ENCODE results near the gene NAA16.
"Not testable (repeated sequence)": the region's sequence is repeated elsewhere in the genome, so short reads cannot be mapped to it uniquely, and the experiment has no call there.

NAA16 gene

GRCh38 chr13:41310963-41311405, at the start of gene NAA16:
TSS of gene NAA16 (plus strand) at chr13:41311267. CDS start at chr13:41311529, 262 bp downstream.
- peak; percentile 70 for DNase-seq

GRCh38 chr13:41263261-41263971, 47.7 kb upstream of the NAA16 start, which contains the start of gene MTRF1:
TSS of gene MTRF1 (minus strand) at chr13:41263576. CDS start at chr13:41260907, 2,669 bp downstream.
- peak; percentile 32 for DNase-seq

GRCh38 chr13:41267106-41267505, 44.0 kb upstream of the NAA16 start:
- no peak for DNase-seq

GRCh38 chr13:41268764-41269163, 42.3 kb upstream of the NAA16 start:
- no peak for DNase-seq

- no peak for DNase-seq
Measured at GRCh38 chr13:41271456-41272285, 39.4 kb upstream of the NAA16 start.

GRCh38 chr13:41273831-41274441, 37.1 kb upstream of the NAA16 start:
- DNase-seq, result no peak

GRCh38 chr13:41274881-41275280, 36.2 kb upstream of the NAA16 start:
- no peak for DNase-seq

GRCh38 chr13:41276824-41277223, 34.2 kb upstream of the NAA16 start:
- no peak for DNase-seq

GRCh38 chr13:41279156-41279555, 31.9 kb upstream of the NAA16 start:
- not testable (repeated sequence) for DNase-seq

- no peak for DNase-seq
Measured at GRCh38 chr13:41282129-41282571, 28.9 kb upstream of the NAA16 start.

GRCh38 chr13:41284512-41285288, 26.4 kb upstream of the NAA16 start:
- no peak for DNase-seq

- DNase-seq, result no peak
Measured at GRCh38 chr13:41286370-41286769, 24.7 kb upstream of the NAA16 start.

- no peak for DNase-seq
Measured at GRCh38 chr13:41289463-41289881, 21.6 kb upstream of the NAA16 start.

- no peak for DNase-seq
Measured at GRCh38 chr13:41291246-41291645, 19.8 kb upstream of the NAA16 start.

GRCh38 chr13:41293272-41293671, 17.8 kb upstream of the NAA16 start:
- DNase-seq, result no peak

GRCh38 chr13:41294914-41295313, 16.2 kb upstream of the NAA16 start:
- no peak for DNase-seq

GRCh38 chr13:41295973-41296372, 15.1 kb upstream of the NAA16 start:
- DNase-seq, result no peak

- no peak for DNase-seq
Measured at GRCh38 chr13:41296879-41297646, 14.0 kb upstream of the NAA16 start.

- DNase-seq, result no peak
Measured at GRCh38 chr13:41299316-41300094, 11.6 kb upstream of the NAA16 start.

GRCh38 chr13:41302743-41303142, 8.3 kb upstream of the NAA16 start:
- DNase-seq, result no peak

GRCh38 chr13:41304551-41304950, 6.5 kb upstream of the NAA16 start:
- no peak for DNase-seq

All from NCI-H1105 (cell line).